Dendritic cell treated with granulocyte-macrophage colony-stimulating factor and Interleukin-4, amounts not matched to agents 40 ng/mL and 50 ng/mL, for 4 days (primary cell): ENCODE results near the gene PLXNA2.

Experiments used
- H3K27ac Mint-ChIP-seq: one replicate; pipeline ENCODE4 v1.8.0; 2022; ENCODE audit warnings: mild to moderate bottlenecking, mixed read lengths
- H3K27me3 Mint-ChIP-seq: one replicate; pipeline ENCODE4 v1.8.0; 2022; ENCODE audit warnings: mild to moderate bottlenecking, mixed read lengths
- H3K36me3 Mint-ChIP-seq: one replicate; pipeline ENCODE4 v1.8.0; 2022; ENCODE audit warnings: low read depth, mixed read lengths
- H3K4me1 Mint-ChIP-seq: one replicate; pipeline ENCODE4 v1.8.0; 2022; ENCODE audit warnings: low read depth, mixed read lengths
- H3K4me3 Mint-ChIP-seq: one replicate; pipeline ENCODE4 v1.8.0; 2022; ENCODE audit warnings: mild to moderate bottlenecking, moderate library complexity, mixed read lengths
- H3K9me3 Mint-ChIP-seq: one replicate; pipeline ENCODE4 v1.8.0; 2022; ENCODE audit warnings: mixed read lengths
- intact Hi-C: fragments of 100-400 bp; cut with micrococcal nuclease; formaldehyde crosslinking; loops from one replicate; pipeline ENCODE4 v1.15.0; 2022

Gene PLXNA2

GRCh38 chr1:208027861-208028260, 216.3 kb downstream of the PLXNA2 start:
- intact Hi-C loops: no loop called here

GRCh38 chr1:208026880-208027438, 217.2 kb downstream of the PLXNA2 start:
- no peak overlapping the region for H3K4me3 Mint-ChIP-seq
- intact Hi-C loops: no loop called here
- no peaks in the 10 kb centered on the region for H3K9me3 Mint-ChIP-seq
- peaks cover 23% of the 10 kb centered on the region for H3K4me1 Mint-ChIP-seq
- no peaks in the 10 kb centered on the region for H3K36me3 Mint-ChIP-seq
- H3K27me3 Mint-ChIP-seq: peaks cover 31% of the 10 kb centered on the region
- no peak overlapping the region for H3K27ac Mint-ChIP-seq

More at GRCh38 chr1:208027861-208028260, 216.3 kb downstream of the PLXNA2 start:
- Mint-ChIP-seq H3K27ac (no peak overlapping the region), H3K9me3 (no peaks in the 10 kb centered on the region), H3K4me1 (peaks cover 23% of the 10 kb centered on the region), H3K4me3 (no peak overlapping the region), H3K36me3 (no peaks in the 10 kb centered on the region), H3K27me3 (peaks cover 27% of the 10 kb centered on the region)

- Mint-ChIP-seq H3K9me3 (no peaks in the 10 kb centered on the region), H3K27me3 (peaks cover 30% of the 10 kb centered on the region), H3K4me1 (peaks cover 14% of the 10 kb centered on the region), H3K4me3 (no peak overlapping the region), H3K36me3 (no peaks in the 10 kb centered on the region), H3K27ac (no peak overlapping the region)
- intact Hi-C loops: no loop called here
Observed at GRCh38 chr1:208025031-208025430, 219.2 kb downstream of the PLXNA2 start.

DNA sequence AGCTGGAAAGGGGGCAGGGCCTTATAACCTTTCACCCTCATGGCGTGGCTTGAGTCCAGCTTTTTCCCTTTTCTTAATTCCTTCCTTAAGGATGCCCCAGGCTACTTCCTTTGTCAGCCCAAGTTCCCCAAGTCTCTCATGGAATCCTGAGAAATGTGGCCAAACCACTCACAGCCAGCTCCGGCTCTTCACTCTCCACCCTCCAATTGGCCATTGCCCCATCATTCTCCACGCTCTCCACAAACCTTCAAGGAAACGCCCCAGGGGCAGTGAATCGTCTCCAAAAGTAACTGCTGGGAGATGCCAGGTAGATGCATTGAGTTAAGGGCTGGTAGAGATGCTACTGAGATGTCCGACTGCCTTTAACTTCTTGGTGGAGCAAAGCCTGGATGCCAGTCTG, 219.8 kb downstream of the PLXNA2 start:
- Mint-ChIP-seq H3K27me3 (peaks cover 32% of the 10 kb centered on the region), H3K4me1 (peaks cover 8% of the 10 kb centered on the region), H3K27ac (no peak overlapping the region), H3K4me3 (no peak overlapping the region), H3K9me3 (no peaks in the 10 kb centered on the region), H3K36me3 (no peaks in the 10 kb centered on the region)
- intact Hi-C loops: no loop called here

- intact Hi-C loops: no loop called here
- H3K4me3 Mint-ChIP-seq: no peak overlapping the region
Observed at GRCh38 chr1:208019257-208019656, 224.9 kb downstream of the PLXNA2 start.

GRCh38 chr1:208015255-208015654, 228.9 kb downstream of the PLXNA2 start:
- Mint-ChIP-seq H3K27me3 (peaks cover 11% of the 10 kb centered on the region), H3K4me3 (no peak overlapping the region), H3K36me3 (no peaks in the 10 kb centered on the region), H3K9me3 (no peaks in the 10 kb centered on the region), H3K4me1 (no peaks in the 10 kb centered on the region), H3K27ac (no peak overlapping the region)
- intact Hi-C loops: no loop called here

More at GRCh38 chr1:208019257-208019656, 224.9 kb downstream of the PLXNA2 start:
- Mint-ChIP-seq H3K36me3 (no peaks in the 10 kb centered on the region), H3K27me3 (peaks cover 33% of the 10 kb centered on the region), H3K27ac (no peak overlapping the region), H3K4me1 (no peaks in the 10 kb centered on the region), H3K9me3 (no peaks in the 10 kb centered on the region)

- Mint-ChIP-seq H3K27ac (no peak overlapping the region), H3K9me3 (no peaks in the 10 kb centered on the region), H3K4me3 (no peak overlapping the region), H3K27me3 (peaks cover 4% of the 10 kb centered on the region), H3K4me1 (no peaks in the 10 kb centered on the region), H3K36me3 (no peaks in the 10 kb centered on the region)
- intact Hi-C loops: no loop called here
Observed at GRCh38 chr1:208013210-208013609, 231.0 kb downstream of the PLXNA2 start.

- Mint-ChIP-seq H3K27me3 (peaks cover 2% of the 10 kb centered on the region), H3K27ac (no peak overlapping the region), H3K36me3 (no peaks in the 10 kb centered on the region), H3K4me3 (no peak overlapping the region), H3K9me3 (no peaks in the 10 kb centered on the region), H3K4me1 (no peaks in the 10 kb centered on the region)
- intact Hi-C loops: no loop called here
Observed at GRCh38 chr1:208012721-208013120, 231.5 kb downstream of the PLXNA2 start.

- Mint-ChIP-seq H3K9me3 (peaks cover 8% of the 10 kb centered on the region), H3K36me3 (no peaks in the 10 kb centered on the region), H3K4me1 (no peaks in the 10 kb centered on the region), H3K27me3 (peaks cover 2% of the 10 kb centered on the region), H3K4me3 (no peak overlapping the region), H3K27ac (no peak overlapping the region)
- intact Hi-C loops: no loop called here
Observed at GRCh38 chr1:208010487-208011071, 233.6 kb downstream of the PLXNA2 start.

DNA sequence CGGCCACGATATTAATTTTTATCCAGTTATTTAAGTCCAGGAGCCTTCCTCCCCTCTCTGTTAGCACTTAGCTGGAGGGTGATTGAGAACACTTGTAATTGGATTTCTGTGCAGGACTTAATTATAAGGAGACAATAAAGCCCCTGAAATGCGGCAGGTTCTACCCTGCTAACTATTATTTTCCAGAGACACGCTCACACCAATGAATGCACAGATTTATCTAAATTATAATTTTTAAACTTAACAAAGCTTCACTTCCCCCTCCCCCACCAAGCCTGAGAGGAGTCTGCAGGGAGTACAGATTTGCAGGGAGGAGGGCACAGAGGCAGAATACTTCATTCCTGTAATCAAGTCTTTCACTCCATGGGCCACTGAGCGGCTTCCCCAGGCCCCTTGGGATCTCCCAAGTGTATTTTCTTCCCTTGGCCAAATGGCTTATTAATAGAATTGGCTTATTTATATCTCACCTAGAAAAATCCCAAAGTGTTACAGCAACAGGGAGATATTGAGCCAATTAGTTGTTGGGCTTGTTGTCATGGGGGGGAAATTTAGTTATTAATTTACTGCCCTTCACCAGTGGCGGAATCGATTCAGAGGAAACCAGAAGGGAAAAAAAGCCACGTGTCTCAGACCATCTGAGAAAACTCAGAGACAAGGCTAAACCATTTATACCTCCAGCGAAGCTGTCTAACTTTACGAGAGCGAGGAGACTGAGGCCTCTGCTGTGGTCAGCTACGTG, 234.3 kb downstream of the PLXNA2 start:
- Mint-ChIP-seq H3K27me3 (peaks cover 2% of the 10 kb centered on the region), H3K4me1 (no peaks in the 10 kb centered on the region), H3K36me3 (no peaks in the 10 kb centered on the region), H3K4me3 (no peak overlapping the region), H3K27ac (no peak overlapping the region), H3K9me3 (peaks cover 8% of the 10 kb centered on the region)
- intact Hi-C loops: no loop called here

DNA sequence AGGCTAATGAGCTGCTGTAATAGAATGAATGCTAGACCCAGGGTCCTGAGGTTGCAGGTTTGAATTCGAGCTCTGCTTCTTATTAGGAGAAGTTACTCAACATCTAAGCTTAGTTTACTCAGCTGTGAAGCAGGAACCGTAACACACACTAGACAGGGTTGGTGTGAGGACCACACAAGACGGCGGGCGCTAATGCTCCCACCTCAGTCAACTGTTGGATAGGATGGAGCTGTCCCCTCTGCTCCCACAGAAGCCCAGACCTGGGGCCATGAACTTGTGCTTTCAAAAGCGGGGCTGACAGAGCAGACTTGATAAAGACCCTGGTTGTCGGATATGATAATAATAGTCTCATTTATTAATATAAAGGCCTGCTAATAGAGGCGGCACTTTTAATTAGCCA, 234.9 kb downstream of the PLXNA2 start:
- H3K9me3 Mint-ChIP-seq: peaks cover 8% of the 10 kb centered on the region
- H3K4me3 Mint-ChIP-seq: no peak overlapping the region
- no peaks in the 10 kb centered on the region for H3K4me1 Mint-ChIP-seq
- H3K36me3 Mint-ChIP-seq: no peaks in the 10 kb centered on the region
- intact Hi-C loops: no loop called here
- no peak overlapping the region for H3K27ac Mint-ChIP-seq
- H3K27me3 Mint-ChIP-seq: peaks cover 2% of the 10 kb centered on the region

- Mint-ChIP-seq H3K9me3 (peaks cover 8% of the 10 kb centered on the region), H3K27me3 (peaks cover 2% of the 10 kb centered on the region), H3K4me3 (no peak overlapping the region), H3K36me3 (no peaks in the 10 kb centered on the region), H3K4me1 (no peaks in the 10 kb centered on the region), H3K27ac (no peak overlapping the region)
- intact Hi-C loops: no loop called here
Observed at GRCh38 chr1:208008534-208008933, 235.7 kb downstream of the PLXNA2 start.

GRCh38 chr1:208007938-208008342, 236.2 kb downstream of the PLXNA2 start:
- no peaks in the 10 kb centered on the region for H3K36me3 Mint-ChIP-seq
- no peaks in the 10 kb centered on the region for H3K4me1 Mint-ChIP-seq
- peaks cover 2% of the 10 kb centered on the region for H3K27me3 Mint-ChIP-seq
- intact Hi-C loops: no loop called here
- no peak overlapping the region for H3K4me3 Mint-ChIP-seq
- H3K27ac Mint-ChIP-seq: no peak overlapping the region
- peaks cover 8% of the 10 kb centered on the region for H3K9me3 Mint-ChIP-seq

- Mint-ChIP-seq H3K27me3 (peaks cover 3% of the 10 kb centered on the region), H3K36me3 (no peaks in the 10 kb centered on the region), H3K4me3 (no peak overlapping the region), H3K4me1 (no peaks in the 10 kb centered on the region), H3K9me3 (peaks cover 8% of the 10 kb centered on the region), H3K27ac (no peak overlapping the region)
- intact Hi-C loops: no loop called here
Observed at GRCh38 chr1:208007319-208007937, 236.8 kb downstream of the PLXNA2 start.
